ENCODE results near the gene COMMD6. TPM values are rescaled to one million over a fixed set of nuclear protein-coding genes. Genes with fewer than 3 reads are reported as not detected.

COMMD6 gene
- total and polyA plus RNA-seq, 2 experiments from 2014 or later: 79.3 to 364 TPM

DNA sequence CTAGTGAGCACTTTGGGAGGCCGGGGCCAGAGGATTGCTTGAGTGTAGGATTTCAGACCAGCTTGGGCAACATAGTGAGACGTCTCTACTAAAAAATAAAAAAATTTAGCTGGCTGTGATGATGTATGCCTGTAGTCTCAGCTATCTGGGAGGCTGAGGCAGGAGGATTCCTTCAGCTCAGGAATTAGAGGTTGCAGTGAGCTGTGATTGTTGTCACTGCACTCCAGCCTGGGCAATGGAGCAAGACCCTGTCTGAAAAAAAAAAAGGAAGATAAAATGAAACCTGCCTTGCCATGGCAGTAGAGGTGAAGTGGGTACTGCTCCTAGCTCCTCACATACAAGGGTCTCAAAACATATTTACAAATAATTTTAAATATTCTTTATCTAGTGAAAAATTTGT, 19.3 kb upstream of the COMMD6 start:
- in situ Hi-C loops (cut with MboI): loop anchor here (10.0 kb wide), 1 partner anchor 182 kb away; no protein-coding TSS in a partner anchor
- Histone ChIP-seq H3K79me2 (ENCODE audit: insufficient read depth) (peaks cover 59% of the 10 kb centered on the region), H4K20me1 (ENCODE audit: insufficient read depth) (no peaks in the 10 kb centered on the region), H3K36me3 (ENCODE audit: low read depth) (peaks cover 9% of the 10 kb centered on the region), H3K4me1 (ENCODE audit: insufficient read depth) (0 out of 2 replicates have a peak, but pooled peaks cover 7% of the 10 kb centered on the region), H3K27me3 (replicated peaks; ENCODE audit: insufficient read depth) (no peaks in the 10 kb centered on the region), H3F3A (ENCODE audit: insufficient read depth) (no peaks in the 10 kb centered on the region), H3K4me3 (no peak overlapping the region), H3K9ac (no peak overlapping the region), H2AFZ (no peak overlapping the region), H3K9me2 (ENCODE audit: insufficient read depth) (no peaks in the 10 kb centered on the region), H3K9me3 (ENCODE audit: low read depth) (no peaks in the 10 kb centered on the region), H3K27ac (no peak overlapping the region), H3K4me2 (ENCODE audit: unreplicated experiment) (no peak overlapping the region)
- no peak for DNase-seq
- TF ChIP-seq EZH2 (IDR thresholded peaks at IDR 0.05; ENCODE audit: insufficient read depth, poor library complexity, severe bottlenecking) (no peak), EZH2phosphoT487 (IDR thresholded peaks at IDR 0.05; ENCODE audit: insufficient read depth, low read depth) (no peak)
- 90 to 98% methylated on average over 2 of the region's 2 CpGs for WGBS, 2 experiments (ENCODE audit: low coverage in 1 of 2, low lambda C conversion rate in 2 of 2, missing lambda C conversion rate in 2 of 2)

DNA sequence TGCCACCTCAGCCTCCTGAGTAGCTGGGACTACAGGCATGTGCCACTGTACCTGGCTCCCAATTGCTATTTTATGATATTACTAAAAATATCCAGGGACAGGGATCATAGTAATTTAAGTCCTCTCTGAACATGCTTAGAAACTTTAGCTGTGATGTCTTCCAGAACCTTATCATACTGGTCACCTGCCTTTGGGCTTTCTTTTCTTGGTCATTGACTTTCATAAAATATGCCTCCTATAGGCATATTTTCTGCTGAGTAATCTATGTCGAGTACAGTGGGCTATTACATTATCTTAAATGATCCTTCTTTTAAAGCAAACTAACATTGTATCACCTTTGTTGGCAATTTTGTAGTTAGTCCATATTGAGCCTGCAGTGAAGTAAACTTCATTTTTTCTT, 18.2 kb upstream of the COMMD6 start:
- Histone ChIP-seq H3K27me3 (replicated peaks; ENCODE audit: insufficient read depth) (no peaks in the 10 kb centered on the region), H3K36me3 (ENCODE audit: low read depth) (peaks cover 4% of the 10 kb centered on the region; the same call in 1 of the 2 replicates), H3K27ac (no peak overlapping the region), H4K20me1 (ENCODE audit: insufficient read depth) (no peaks in the 10 kb centered on the region), H3F3A (ENCODE audit: insufficient read depth) (no peaks in the 10 kb centered on the region), H3K4me1 (ENCODE audit: insufficient read depth) (peaks cover 8% of the 10 kb centered on the region; the same call in 1 of the 2 replicates), H3K9ac (no peak overlapping the region), H3K9me2 (ENCODE audit: insufficient read depth) (no peaks in the 10 kb centered on the region), H2AFZ (no peak overlapping the region), H3K4me3 (no peak overlapping the region), H3K4me2 (ENCODE audit: unreplicated experiment) (no peak overlapping the region), H3K79me2 (ENCODE audit: insufficient read depth) (peaks cover 71% of the 10 kb centered on the region), H3K9me3 (ENCODE audit: low read depth) (no peaks in the 10 kb centered on the region)
- TF ChIP-seq EZH2 (IDR thresholded peaks at IDR 0.05; ENCODE audit: insufficient read depth, poor library complexity, severe bottlenecking): no peak
- no peak for TF ChIP-seq EZH2phosphoT487 (IDR thresholded peaks at IDR 0.05; ENCODE audit: insufficient read depth, low read depth)
- in situ Hi-C loops (cut with MboI): loop anchor here (10.0 kb wide), 1 partner anchor 181 kb away; no protein-coding TSS in a partner anchor
- DNase-seq: no peak
- 97 to 100% methylated on average over 1 of the region's 1 CpG for WGBS, 2 experiments (ENCODE audit: low coverage in 1 of 2, low lambda C conversion rate in 2 of 2, missing lambda C conversion rate in 2 of 2)

DNA sequence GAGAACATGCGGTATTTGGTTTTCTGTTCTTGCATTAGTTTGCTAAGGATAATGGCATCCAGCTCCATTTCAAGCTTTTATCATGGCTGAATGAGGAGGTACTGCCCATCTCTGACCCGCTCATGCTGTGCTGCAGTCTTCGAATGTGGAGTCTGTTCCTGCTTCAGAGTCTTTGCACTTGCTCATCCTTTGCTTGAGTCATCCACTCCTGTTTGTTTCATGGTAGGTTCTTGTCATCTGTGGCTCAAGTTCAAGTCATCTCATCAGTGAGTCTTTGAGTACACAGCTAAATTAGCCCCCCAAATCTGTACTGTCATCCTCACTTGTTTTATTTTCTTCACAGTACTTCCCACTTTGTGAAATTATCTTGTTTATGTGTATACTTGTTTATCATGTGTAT, 17.3 kb upstream of the COMMD6 start:
- Histone ChIP-seq H3K79me2 (ENCODE audit: insufficient read depth) (peaks cover 79% of the 10 kb centered on the region), H4K20me1 (ENCODE audit: insufficient read depth) (no peaks in the 10 kb centered on the region), H3K27ac (no peak overlapping the region), H3K9me2 (ENCODE audit: insufficient read depth) (no peaks in the 10 kb centered on the region), H3K36me3 (ENCODE audit: low read depth) (no peaks in the 10 kb centered on the region; the same call in 1 of the 2 replicates), H3K9ac (no peak overlapping the region), H3K4me1 (ENCODE audit: insufficient read depth) (peaks cover 13% of the 10 kb centered on the region; the same call in 1 of the 2 replicates), H3K4me3 (no peak overlapping the region), H3F3A (ENCODE audit: insufficient read depth) (no peaks in the 10 kb centered on the region), H3K4me2 (ENCODE audit: unreplicated experiment) (no peak overlapping the region), H2AFZ (no peak overlapping the region), H3K9me3 (ENCODE audit: low read depth) (no peaks in the 10 kb centered on the region), H3K27me3 (replicated peaks; ENCODE audit: insufficient read depth) (no peaks in the 10 kb centered on the region)
- WGBS, 2 experiments (ENCODE audit: low coverage in 1 of 2, low lambda C conversion rate in 2 of 2, missing lambda C conversion rate in 2 of 2): 89 to 94% methylated on average over 3 of the region's 3 CpGs
- peak; percentile 26 for DNase-seq
- no peak for TF ChIP-seq EZH2 (IDR thresholded peaks at IDR 0.05; ENCODE audit: insufficient read depth, poor library complexity, severe bottlenecking)
- no peak for TF ChIP-seq EZH2phosphoT487 (IDR thresholded peaks at IDR 0.05; ENCODE audit: insufficient read depth, low read depth)
- in situ Hi-C loops (cut with MboI): loop anchor here (10.0 kb wide), 1 partner anchor 180 kb away; no protein-coding TSS in a partner anchor

DNA sequence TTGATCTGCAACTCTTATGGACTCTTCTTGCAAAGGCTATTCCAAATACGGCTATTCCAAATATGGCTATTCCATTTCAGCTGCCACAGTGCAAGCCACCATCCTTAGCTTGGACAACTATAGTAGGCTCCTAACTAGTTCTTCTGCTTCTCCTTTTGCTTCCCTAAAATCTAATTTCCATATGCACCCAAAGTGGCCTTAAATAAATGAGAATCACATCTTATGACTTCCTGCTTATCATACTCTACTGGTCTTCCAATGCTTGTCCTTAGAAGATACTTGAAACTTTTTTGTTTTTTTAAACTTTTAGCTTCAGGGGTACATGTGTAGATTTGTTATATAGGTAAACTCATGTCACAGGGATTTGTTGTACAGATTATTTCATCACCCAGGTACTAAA, 16.8 kb upstream of the COMMD6 start:
- H2AFZ ChIP-seq: no peak overlapping the region
- no peak overlapping the region for H3K27ac ChIP-seq
- H3K27me3 ChIP-seq (replicated peaks; ENCODE audit: insufficient read depth): no peaks in the 10 kb centered on the region
- H3K9ac ChIP-seq: no peak overlapping the region
- H4K20me1 ChIP-seq (ENCODE audit: insufficient read depth): no peaks in the 10 kb centered on the region
- no peaks in the 10 kb centered on the region; the same call in 1 of the 2 replicates for H3K36me3 ChIP-seq (ENCODE audit: low read depth)
- no peak for DNase-seq
- H3K9me3 ChIP-seq (ENCODE audit: low read depth): no peaks in the 10 kb centered on the region
- peaks cover 82% of the 10 kb centered on the region for H3K79me2 ChIP-seq (ENCODE audit: insufficient read depth)
- H3K4me1 ChIP-seq (ENCODE audit: insufficient read depth): peaks cover 13% of the 10 kb centered on the region; the same call in 1 of the 2 replicates
- TF ChIP-seq EZH2 (IDR thresholded peaks at IDR 0.05; ENCODE audit: insufficient read depth, poor library complexity, severe bottlenecking) (no peak), EZH2phosphoT487 (IDR thresholded peaks at IDR 0.05; ENCODE audit: insufficient read depth, low read depth) (no peak)
- H3K9me2 ChIP-seq (ENCODE audit: insufficient read depth): no peaks in the 10 kb centered on the region
- in situ Hi-C loops (cut with MboI): loop anchor here (10.0 kb wide), 1 partner anchor 180 kb away; no protein-coding TSS in a partner anchor
- WGBS, 2 experiments (ENCODE audit: low coverage in 1 of 2, low lambda C conversion rate in 2 of 2, missing lambda C conversion rate in 2 of 2): 100% methylated on average over 1 of the region's 1 CpG
- H3K4me2 ChIP-seq (ENCODE audit: unreplicated experiment): no peak overlapping the region
- no peaks in the 10 kb centered on the region for H3F3A ChIP-seq (ENCODE audit: insufficient read depth)
- no peak overlapping the region for H3K4me3 ChIP-seq
